Neural cell (in vitro differentiated cells): ENCODE measurements around the gene TCF15. TPM values are rescaled to one million over a fixed set of nuclear protein-coding genes. Genes with fewer than 3 reads are reported as not detected.

ENCODE experiments used
- H2AFZ ChIP-seq: fragments of 200-600, 300-800 bp; sonication (generic), shearing (Covaris generic); 2 replicates; pipeline ENCODE4 v1.6.0; 2014; ENCODE audit warnings: low read depth, mild to moderate bottlenecking, antibody characterized with exemption, low read length, moderate library complexity
- H3F3A ChIP-seq: fragments of 200-600 bp; shearing (Covaris generic); 2 replicates; pipeline ENCODE4 v1.6.1; 2016; ENCODE audit warnings: mild to moderate bottlenecking, moderate library complexity, mixed read lengths, antibody characterized with exemption, low read length; ENCODE audit not compliant: insufficient read depth, poor library complexity, severe bottlenecking
- H3K27ac ChIP-seq: fragments of 200-600, 300-800 bp; sonication (generic), shearing (Covaris generic); 2 replicates; pipeline ENCODE4 v1.5.1; 2014; ENCODE audit warnings: mild to moderate bottlenecking, low read length, moderate library complexity
- H3K27me3 ChIP-seq: fragments of 300-800, 200-600 bp; sonication (generic), shearing (Covaris generic); 2 replicates; pipeline ENCODE4 v1.6.0; 2014; ENCODE audit warnings: mild to moderate bottlenecking, low read depth, low read length, moderate library complexity; ENCODE audit not compliant: insufficient read depth
- H3K36me3 ChIP-seq: fragments of 300-800, 200-600 bp; sonication (generic), shearing (Covaris generic); 2 replicates; pipeline ENCODE4 v1.5.1; 2014; ENCODE audit warnings: mild to moderate bottlenecking, antibody characterized with exemption, low read length, moderate library complexity; ENCODE audit not compliant: insufficient read depth
- H3K4me2 ChIP-seq: fragments of 300-800, 200-600 bp; sonication (generic), shearing (Covaris generic); 2 replicates; pipeline ENCODE4 v1.6.0; 2014; ENCODE audit warnings: mild to moderate bottlenecking, low read length
- H3K4me3 ChIP-seq: fragments of 300-800, 200-600 bp; sonication (generic), shearing (Covaris generic); 2 replicates; pipeline ENCODE4 v1.5.1; 2014; ENCODE audit warnings: mild to moderate bottlenecking, low read length, moderate library complexity
- H3K79me2 ChIP-seq: fragments of 200-600 bp; shearing (Covaris generic); replicated peaks from 2 replicates; pipeline ENCODE4 v1.6.0; 2014; ENCODE audit warnings: mild to moderate bottlenecking, low read length, moderate library complexity; ENCODE audit not compliant: insufficient read depth
- H3K9ac ChIP-seq: fragments of 300-800, 200-600 bp; sonication (generic), shearing (Covaris generic); 2 replicates; pipeline ENCODE4 v1.6.1; 2016; ENCODE audit warnings: mild to moderate bottlenecking, low read length, mixed read lengths
- H3K9me2 ChIP-seq: fragments of 200-600 bp; shearing (Covaris generic); 2 replicates; pipeline ENCODE4 v1.6.1; 2016; ENCODE audit warnings: mild to moderate bottlenecking, low read length, mixed read lengths; ENCODE audit not compliant: insufficient read depth
- H3K9me3 ChIP-seq: fragments of 200-600, 300-800 bp; sonication (generic), shearing (Covaris generic); 2 replicates; pipeline ENCODE4 v1.6.1; 2016; ENCODE audit warnings: mild to moderate bottlenecking, mixed run types, low read length, moderate library complexity, mixed read lengths
- H4K20me1 ChIP-seq: fragments of 200-600 bp; shearing (Covaris generic); 2 replicates; pipeline ENCODE4 v1.6.1; 2016; ENCODE audit warnings: mild to moderate bottlenecking, mixed run types; ENCODE audit not compliant: insufficient read depth
- CTCF ChIP-seq: fragments of 450-650 bp; IDR thresholded peaks from 2 replicates; pipeline ENCODE4 v1.5.1; 2014; ENCODE audit warnings: antibody characterized with exemption, mild to moderate bottlenecking, moderate library complexity; ENCODE audit not compliant: poor library complexity, severe bottlenecking
- EP300 ChIP-seq: fragments of 450-650 bp; conservative IDR thresholded peaks from 2 replicates; pipeline ENCODE4 v1.6.1; 2014; ENCODE audit warnings: antibody characterized with exemption, mild to moderate bottlenecking, moderate library complexity; ENCODE audit not compliant: poor library complexity, severe bottlenecking
- EZH2 ChIP-seq: fragments of 200-600, 300-800 bp; shearing (Covaris generic), sonication (generic); IDR thresholded peaks from 2 replicates; pipeline ENCODE4 v1.6.1; 2014; ENCODE audit warnings: antibody characterized with exemption, low read length, borderline replicate concordance, mild to moderate bottlenecking; ENCODE audit not compliant: insufficient read depth, poor library complexity, severe bottlenecking
- MXI1 ChIP-seq: fragments of 450-650 bp; conservative IDR thresholded peaks from 2 replicates; pipeline ENCODE4 v1.6.1; 2014; ENCODE audit warnings: antibody characterized with exemption, mild to moderate bottlenecking; ENCODE audit not compliant: poor library complexity, severe bottlenecking
- POLR2AphosphoS5 ChIP-seq: IDR thresholded peaks from 2 replicates; pipeline ENCODE4 v1.6.1; 2012
- RAD21 ChIP-seq: fragments of 450-650 bp; conservative IDR thresholded peaks from 2 replicates; pipeline ENCODE4 v1.6.1; 2014; ENCODE audit warnings: antibody characterized with exemption, mild to moderate bottlenecking, moderate library complexity
- REST ChIP-seq: IDR thresholded peaks from 2 replicates; pipeline ENCODE4 v1.6.1; 2012; ENCODE audit warnings: borderline replicate concordance
- SMC3 ChIP-seq: fragments of 450-650 bp; conservative IDR thresholded peaks from 2 replicates; pipeline ENCODE4 v1.6.1; 2014; ENCODE audit warnings: antibody characterized with exemption, mild to moderate bottlenecking, moderate library complexity; ENCODE audit not compliant: poor library complexity
- TAF1 ChIP-seq: IDR thresholded peaks from 2 replicates; pipeline ENCODE4 v1.6.1; 2012; ENCODE audit warnings: low read depth
- polyA plus RNA-seq: library from polyadenylated mRNA; depleted of rRNA; stranded (reverse); fragments of >200 nt; gene quantifications from 2 replicates; pipeline ENCODE4 v1.2.3, GENCODE V29; 2014

The TCF15 gene
- polyA plus RNA-seq, 1 donor from 2014 or later = not detected

GRCh38 chr20:622161-622560 is 12.1 kb upstream of the TCF15 start:
- Histone ChIP-seq H2AFZ (no peak overlapping the region), H3K27ac (no peak overlapping the region), H3K79me2 (no peaks in the 10 kb centered on the region), H3K36me3 (no peaks in the 10 kb centered on the region), H3K9me2 (no peaks in the 10 kb centered on the region), H4K20me1 (no peaks in the 10 kb centered on the region), H3F3A (no peaks in the 10 kb centered on the region), H3K4me3 (no peak overlapping the region), H3K9me3 (peaks cover 6% of the 10 kb centered on the region), H3K27me3 (no peaks in the 10 kb centered on the region), H3K4me2 (no peak overlapping the region), H3K9ac (no peak overlapping the region)
- no peak for TF ChIP-seq TAF1
- no peak for TF ChIP-seq CTCF
- TF ChIP-seq POLR2AphosphoS5 = no peak
- no peak for TF ChIP-seq RAD21

GRCh38 chr20:621125-621756 is 11.1 kb upstream of the TCF15 start:
- Histone ChIP-seq H4K20me1 (no peaks in the 10 kb centered on the region), H3K36me3 (no peaks in the 10 kb centered on the region), H3K4me3 (no peak overlapping the region), H3K27ac (no peak overlapping the region), H3K27me3 (no peaks in the 10 kb centered on the region), H3K9me2 (no peaks in the 10 kb centered on the region), H3K9me3 (peaks cover 6% of the 10 kb centered on the region), H3F3A (no peaks in the 10 kb centered on the region), H3K79me2 (no peaks in the 10 kb centered on the region), H3K9ac (no peak overlapping the region), H3K4me2 (no peak overlapping the region), H2AFZ (no peak overlapping the region)
- TF ChIP-seq CTCF = no peak
- TF ChIP-seq POLR2AphosphoS5 = no peak
- no peak for TF ChIP-seq EP300
- no peak for TF ChIP-seq EZH2
- no peak for TF ChIP-seq REST
- no peak for TF ChIP-seq TAF1
- TF ChIP-seq MXI1 = no peak
- TF ChIP-seq RAD21 = no peak
- no peak for TF ChIP-seq SMC3
